Cardiac muscle cell (in vitro differentiated cells and primary cell): Measurements from ENCODE around the gene TIA1. TPM values are rescaled to one million over a fixed set of nuclear protein-coding genes. Genes with fewer than 3 reads are reported as not detected.
"Not testable (repeated sequence)": the region's sequence is repeated elsewhere in the genome, so short reads cannot be mapped to it uniquely, and the experiment has no call there.

ENCODE experiments used
- DNase-seq, 2 donors: peaks; one replicate each; pipeline versions ENCODE4 v3.0.0 to v3.0.0-alpha.2; 2010 to 2017; ENCODE audit warnings: low read depth in 1 of 2, low spot score in 1 of 2
- H3K27ac ChIP-seq: fragments of 200-600 bp; sonication (generic); 2 replicates; pipeline ENCODE4 v1.5.1; 2016
- H3K27me3 ChIP-seq: fragments of 200-600 bp; sonication (generic); 2 replicates; pipeline ENCODE4 v1.6.0; 2016; ENCODE audit warnings: control low read depth
- H3K36me3 ChIP-seq: fragments of 200-600 bp; sonication (generic); 2 replicates; pipeline ENCODE4 v1.5.1; 2016; ENCODE audit warnings: control low read depth
- H3K4me1 ChIP-seq: fragments of 200-600 bp; sonication (generic); 2 replicates; pipeline ENCODE4 v1.8.1; 2017; ENCODE audit warnings: low read depth, mild to moderate bottlenecking, mixed run types
- H3K4me3 ChIP-seq: fragments of 200-600 bp; sonication (generic); 2 replicates; pipeline ENCODE4 v1.5.1; 2016; ENCODE audit warnings: mild to moderate bottlenecking
- H3K9me3 ChIP-seq: fragments of 200-600 bp; sonication (generic); 2 replicates; pipeline ENCODE4 v1.5.1; 2017; ENCODE audit warnings: low read depth, mild to moderate bottlenecking, control low read depth
- CTCF ChIP-seq: IDR thresholded peaks from 2 replicates; pipeline ENCODE4 v1.5.1; 2012; ENCODE audit warnings: low read depth, mild to moderate bottlenecking, low read length
- polyA plus RNA-seq: library from polyadenylated mRNA; unstranded; fragments of >200 nt; fragmentation: Nextera tagmentation; extraction: Ambion mirVana; gene quantifications from 2 replicates; pipeline ENCODE4 v1.2.1, GENCODE V29; 2016
- total RNA-seq: library from RNA; depleted of rRNA; stranded (reverse); fragments of >200 nt; gene quantifications from 2 replicates; pipeline ENCODE4 v1.2.3, GENCODE V29; 2016

The TIA1 gene
- total and polyA plus RNA-seq, 2 experiments from 2014 or later: 95.3 to 176 TPM

- Histone ChIP-seq H3K4me1 (no peaks in the 10 kb centered on the region), H3K27me3 (no peaks in the 10 kb centered on the region)
- TF ChIP-seq CTCF: no peak
Observed at GRCh38 chr2:70182689-70183088, 65.7 kb downstream of the TIA1 start.

GRCh38 chr2:70181363-70181956, 67.0 kb downstream of the TIA1 start:
- Histone ChIP-seq H3K36me3 (peaks cover 17% of the 10 kb centered on the region), H3K9me3 (no peaks in the 10 kb centered on the region), H3K4me3 (no peak overlapping the region), H3K27me3 (no peaks in the 10 kb centered on the region), H3K4me1 (no peaks in the 10 kb centered on the region), H3K27ac (no peak overlapping the region)
- TF ChIP-seq CTCF: no peak
- DNase-seq: no peak

More at GRCh38 chr2:70182689-70183088, 65.7 kb downstream of the TIA1 start:
- Histone ChIP-seq H3K27ac (no peak overlapping the region), H3K4me3 (no peak overlapping the region), H3K36me3 (peaks cover 17% of the 10 kb centered on the region), H3K9me3 (no peaks in the 10 kb centered on the region)
- no peak for DNase-seq

DNA sequence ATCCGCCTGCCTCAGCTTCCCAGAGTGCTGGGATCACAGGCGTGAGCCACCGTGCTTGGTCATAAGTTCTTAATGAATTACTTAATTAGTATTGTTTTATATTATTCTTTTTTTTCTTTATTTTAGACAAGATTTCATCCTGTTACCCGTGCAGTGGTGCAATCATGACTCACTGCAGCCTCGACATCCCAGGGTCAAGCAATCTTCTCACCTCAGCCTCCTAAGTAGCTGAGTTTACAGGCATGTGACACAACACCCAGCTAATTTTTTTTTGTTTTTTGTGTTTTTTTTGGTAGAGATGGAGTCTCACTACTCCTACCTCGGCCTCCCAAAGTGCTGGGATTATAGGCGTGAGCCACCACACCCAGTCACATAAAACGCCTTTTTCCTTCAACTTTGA, 74.9 kb downstream of the TIA1 start:
- peak in 1 of 2 donors; percentile 13 for DNase-seq
- no peak overlapping the region for H3K4me3 ChIP-seq
- no peaks in the 10 kb centered on the region for H3K4me1 ChIP-seq
- H3K36me3 ChIP-seq: peaks cover 19% of the 10 kb centered on the region
- no peaks in the 10 kb centered on the region for H3K27me3 ChIP-seq
- no peak overlapping the region for H3K27ac ChIP-seq
- H3K9me3 ChIP-seq: no peaks in the 10 kb centered on the region
- no peak for TF ChIP-seq CTCF

- not testable (repeated sequence) for H3K4me3 ChIP-seq, DNase-seq, H3K27me3 ChIP-seq, H3K4me1 ChIP-seq, H3K27ac ChIP-seq, H3K9me3 ChIP-seq
- H3K36me3 ChIP-seq: peaks cover 22% of the 10 kb centered on the region
Observed at GRCh38 chr2:70169654-70170245, 78.7 kb downstream of the TIA1 start.

DNA sequence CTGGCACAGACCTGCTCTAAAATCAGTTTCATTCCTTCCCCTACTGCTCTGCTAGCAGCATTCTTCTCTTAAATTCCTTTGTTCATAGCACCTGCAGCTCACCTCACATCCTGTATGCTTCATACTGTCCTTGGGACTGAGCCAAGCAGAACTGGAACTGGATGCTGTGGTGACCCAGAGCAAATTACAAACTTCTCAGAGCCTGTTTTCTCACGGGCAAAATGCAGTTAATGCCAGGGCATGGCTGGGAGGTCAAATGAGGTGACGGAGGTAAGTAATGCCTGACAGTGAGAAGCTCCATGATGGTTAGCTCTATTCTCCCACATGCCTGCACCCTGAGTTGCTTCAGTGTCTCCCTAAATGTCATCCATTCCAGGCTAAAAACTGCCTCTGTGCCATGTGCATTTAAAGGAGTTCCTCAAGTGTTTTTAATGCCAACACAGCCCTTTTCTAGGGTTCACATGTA, 87.3 kb downstream of the TIA1 start:
- no peak for DNase-seq
- no peaks in the 10 kb centered on the region for H3K27me3 ChIP-seq
- no peak overlapping the region for H3K4me3 ChIP-seq
- no peaks in the 10 kb centered on the region for H3K4me1 ChIP-seq
- no peak for TF ChIP-seq CTCF
- H3K27ac ChIP-seq: no peak overlapping the region
- H3K9me3 ChIP-seq: no peaks in the 10 kb centered on the region
- H3K36me3 ChIP-seq: peaks cover 25% of the 10 kb centered on the region

DNA sequence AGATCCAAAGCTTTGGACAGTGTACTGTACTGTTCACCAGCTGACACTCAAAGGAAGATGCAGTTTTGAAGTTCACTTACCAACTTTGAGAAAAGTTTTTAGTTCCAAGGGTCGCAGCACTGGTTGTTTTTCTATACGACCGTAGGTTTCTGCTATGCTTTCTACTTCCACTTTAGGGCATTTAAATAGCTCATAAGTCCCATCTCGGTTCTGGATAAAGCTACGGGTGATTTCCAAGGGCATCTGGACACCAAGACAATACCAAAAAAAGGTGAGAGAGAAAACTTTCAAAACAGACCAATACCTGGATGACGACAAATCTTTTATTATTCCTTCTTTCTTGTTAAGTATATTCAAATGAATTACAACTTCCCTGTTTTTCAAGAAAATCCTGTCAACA, 87.9 kb downstream of the TIA1 start:
- H3K9me3 ChIP-seq: no peaks in the 10 kb centered on the region
- no peak overlapping the region for H3K27ac ChIP-seq
- DNase-seq: no peak

More for the DNA sequence above, 87.9 kb downstream of the TIA1 start:
- H3K36me3 ChIP-seq: peaks cover 22% of the 10 kb centered on the region
- TF ChIP-seq CTCF: no peak
- H3K4me1 ChIP-seq: no peaks in the 10 kb centered on the region
- no peaks in the 10 kb centered on the region for H3K27me3 ChIP-seq
- H3K4me3 ChIP-seq: no peak overlapping the region
